ENCODE measurements around the gene CALHM6. TPM values are rescaled to one million over a fixed set of nuclear protein-coding genes. Genes with fewer than 3 reads are reported as not detected.

CALHM6 gene
- total and polyA plus RNA-seq, 9 of the 15 experiments (the other 6 are each of a cell fraction or from before 2014, with no cell fraction given): 0.24 TPM; not detected in 8

- TF ChIP-seq MAX (CRISPR knock-in tag; IDR thresholded peaks at IDR 0.05) (no peak), TOE1 (IDR thresholded peaks at IDR 0.05; ENCODE audit: borderline replicate concordance) (no peak), TOE1 (CRISPR knock-in tag; IDR thresholded peaks at IDR 0.05; ENCODE audit: borderline replicate concordance, low read depth) (no peak), CHD2 (IDR thresholded peaks at IDR 0.05; ENCODE audit: low read depth, low read length) (no peak), CEBPG (CRISPR knock-in tag; IDR thresholded peaks at IDR 0.05) (no peak), CEBPG (tag; conservative IDR thresholded peaks at IDR 0.05 in 1 of 2, IDR thresholded peaks at IDR 0.05 in 1 of 2) (no peak), ASH1L (IDR thresholded peaks at IDR 0.05; ENCODE audit: borderline replicate concordance, low read depth, partially characterized antibody) (no peak), SMAD4 (CRISPR knock-in tag; conservative IDR thresholded peaks at IDR 0.05) (peak; percentile 24; the same call in 1 of the 2 replicates), KDM1A (IDR thresholded peaks at IDR 0.05) (peak; percentile 84 to 88), NR2C2 (CRISPR knock-in tag; IDR thresholded peaks at IDR 0.05) (no peak), NR2C2 (tag; IDR thresholded peaks at IDR 0.05) (no peak), MNT (conservative IDR thresholded peaks at IDR 0.05) (0 out of 4 replicates have a peak, but pooled peaks of 1 of the 2 experiments have one; percentile 31), RCOR1 (IDR thresholded peaks at IDR 0.05; ENCODE audit: borderline replicate concordance in 1 of 2, low read depth in 2 of 2, low read length in 2 of 2) (peak; percentile 49 to 92; a peak in 2 of 4 replicates), SMARCA4 (IDR thresholded peaks at IDR 0.05) (no peak), HLTF (IDR thresholded peaks at IDR 0.05) (no peak), PHTF2 (CRISPR knock-in tag; IDR thresholded peaks at IDR 0.05) (no peak), HBP1 (CRISPR knock-in tag; IDR thresholded peaks at IDR 0.05) (no peak), HDAC8 (tag; IDR thresholded peaks at IDR 0.05) (no peak), DPF2 (IDR thresholded peaks at IDR 0.05) (peak; percentile 42; the same call in 1 of the 2 replicates), ATF7 (IDR thresholded peaks at IDR 0.05) (0 out of 2 replicates have a peak, but pooled peaks have one; percentile 26), SETDB1 (IDR thresholded peaks at IDR 0.05; ENCODE audit: low read length) (no peak), BRF1 (IDR thresholded peaks at IDR 0.05; ENCODE audit: borderline replicate concordance, extremely low read depth, insufficient read length) (no peak), SAFB (IDR thresholded peaks at IDR 0.05; ENCODE audit: borderline replicate concordance, low read depth, low read length) (no peak), SLC30A9 (CRISPR knock-in tag; IDR thresholded peaks at IDR 0.05) (no peak), TEAD4 (IDR thresholded peaks at IDR 0.05; ENCODE audit: low read length) (peak; percentile 45; the same call in 1 of the 2 replicates), TEAD4 (CRISPR knock-in tag; IDR thresholded peaks at IDR 0.05; ENCODE audit: borderline replicate concordance) (no peak), FOXA3 (CRISPR knock-in tag; conservative IDR thresholded peaks at IDR 0.05 in 1 of 2, IDR thresholded peaks at IDR 0.05 in 1 of 2) (peak; percentile 60 to 75; a peak in 3 of 4 replicates), JUND (IDR thresholded peaks at IDR 0.05; ENCODE audit: borderline replicate concordance, low read depth, low read length) (peak; percentile 6; the same call in 1 of the 2 replicates), JUND (tag; IDR thresholded peaks at IDR 0.05; ENCODE audit: borderline replicate concordance, low read depth, low read length) (no peak)
Measured at GRCh38 chr6:116500969-116501433, 39.8 kb downstream of the CALHM6 start (continued).
